CD4-positive, alpha-beta T cell treated with Interleukin-6 at 100 ng/mL for 8 hours (primary cell): ENCODE data around the gene DPP6.

Experiments used
- DNase-seq: peaks from one replicate; pipeline ENCODE4 v3.0.0-alpha.2; 2020; ENCODE audit warnings: mixed read lengths, low spot score

The DPP6 gene

DNA sequence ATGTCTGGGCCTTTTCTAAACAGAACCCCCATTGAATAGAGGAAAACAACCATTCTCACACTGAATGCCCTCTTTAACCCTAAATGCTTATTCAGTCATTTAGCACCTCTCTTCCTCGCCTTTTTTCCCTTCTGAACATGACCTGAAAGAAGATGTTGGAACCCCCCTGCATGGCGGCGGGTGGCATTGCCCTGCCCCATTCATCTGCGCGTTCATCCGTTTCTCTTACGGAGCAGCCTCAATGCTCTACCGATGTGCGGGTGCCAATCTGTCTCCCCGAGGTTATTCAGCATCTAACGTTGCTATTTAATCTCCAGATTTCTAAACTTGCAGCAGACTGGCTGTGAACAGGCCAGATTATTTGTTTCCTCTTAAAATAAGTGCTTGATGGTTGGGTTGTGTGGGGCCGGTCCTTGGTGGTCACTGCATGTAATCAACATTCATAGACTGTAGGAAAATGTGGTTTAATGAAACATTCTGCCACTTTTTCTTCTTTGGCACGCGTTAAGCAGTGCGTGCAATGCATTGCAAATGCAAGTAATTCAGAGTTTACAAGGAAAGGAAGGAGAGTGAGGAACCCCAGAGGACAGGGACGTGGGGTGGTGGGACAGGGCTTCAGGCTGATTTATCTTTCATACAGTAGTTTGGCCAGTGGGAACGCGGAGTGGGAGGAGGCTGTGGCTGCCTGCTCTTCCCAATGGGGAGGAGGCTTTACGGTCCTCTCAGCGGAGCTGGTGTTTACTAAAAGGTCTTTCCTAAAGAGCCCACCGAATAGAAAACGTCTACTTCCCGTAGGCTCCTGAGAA lies 286.7 kb downstream of the DPP6 start:
- DNase-seq, result no peak

DNA sequence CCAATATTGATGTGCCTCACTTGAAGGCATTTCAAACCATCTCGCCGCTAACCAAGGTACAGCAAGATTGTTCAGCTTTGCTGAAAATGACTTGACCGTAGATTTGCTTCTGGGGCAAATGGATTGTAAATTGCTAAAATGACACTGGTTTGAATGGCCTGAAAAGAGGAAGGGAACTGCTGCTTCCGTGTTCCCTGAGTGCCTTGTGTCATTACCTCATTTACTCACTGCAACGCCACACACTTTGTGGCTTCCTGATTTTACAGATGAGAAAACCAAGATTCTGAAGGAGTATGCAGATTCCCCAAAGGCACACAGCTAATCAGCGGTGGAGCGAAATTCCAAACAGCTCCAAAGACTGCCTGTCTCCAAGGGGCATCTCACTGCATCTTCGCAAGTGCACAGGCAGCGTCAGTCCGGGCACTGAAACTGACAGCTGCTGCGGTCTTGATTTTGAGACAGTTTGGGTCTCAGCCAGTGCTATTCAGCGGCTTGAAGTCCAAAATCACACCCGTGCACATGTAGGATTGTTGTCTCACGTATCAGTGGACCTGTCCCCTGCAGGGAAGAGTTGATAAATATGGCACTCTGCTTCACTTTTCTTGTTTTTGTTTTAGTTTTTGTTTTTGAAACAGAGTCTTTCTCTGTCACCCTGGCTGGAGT lies 290.9 kb downstream of the DPP6 start:
- no peak for DNase-seq

DNA sequence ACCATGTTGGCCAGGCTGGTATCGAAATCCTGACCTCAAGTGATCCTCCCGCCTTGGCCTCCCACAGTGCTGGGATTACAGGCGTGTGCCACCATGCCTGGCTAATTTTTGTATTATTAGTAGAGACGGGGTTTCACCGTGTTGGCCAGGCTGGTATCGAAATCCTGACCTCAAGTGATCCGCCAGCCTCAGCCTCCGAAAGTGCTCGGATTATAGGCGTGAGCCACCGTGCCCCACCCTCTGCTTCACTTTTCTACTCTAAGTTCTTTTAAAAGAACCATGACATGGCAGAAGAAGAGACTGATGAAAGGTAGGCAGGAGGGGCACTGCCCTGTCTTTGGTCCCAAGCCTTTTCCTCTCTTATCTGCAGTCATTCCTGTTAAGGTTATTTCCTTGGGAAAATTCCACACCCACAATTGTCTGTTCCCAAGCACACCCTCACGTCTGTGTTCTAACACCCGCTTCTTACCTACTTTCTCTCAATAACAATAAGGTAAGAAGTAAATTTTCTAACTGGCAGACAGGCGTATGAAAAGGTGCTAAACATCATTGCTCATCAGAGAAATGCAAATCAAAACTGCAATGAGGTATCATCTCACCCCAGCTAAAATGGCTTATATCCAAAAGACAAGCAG lies 291.7 kb downstream of the DPP6 start:
- no peak for DNase-seq

DNA sequence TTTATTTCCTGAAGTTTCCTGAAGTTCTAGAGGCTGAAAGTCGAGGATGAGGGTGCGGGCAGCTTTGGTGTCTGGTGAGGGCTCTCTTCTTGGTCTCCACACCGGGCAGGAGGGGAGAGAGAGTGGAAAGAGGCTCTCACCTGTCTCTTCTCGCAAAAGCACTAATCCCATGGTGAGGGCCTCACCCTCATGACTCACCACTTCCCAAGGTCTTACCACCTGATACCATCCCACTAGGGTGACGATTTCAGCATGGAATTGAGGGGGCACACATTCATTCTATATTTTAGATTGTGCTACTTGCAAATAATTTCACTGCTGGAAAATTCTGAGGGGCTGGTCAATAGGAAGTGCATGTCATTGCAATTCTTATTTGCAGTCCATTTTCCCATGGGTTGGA lies 292.9 kb downstream of the DPP6 start:
- DNase-seq, result no peak

DNA sequence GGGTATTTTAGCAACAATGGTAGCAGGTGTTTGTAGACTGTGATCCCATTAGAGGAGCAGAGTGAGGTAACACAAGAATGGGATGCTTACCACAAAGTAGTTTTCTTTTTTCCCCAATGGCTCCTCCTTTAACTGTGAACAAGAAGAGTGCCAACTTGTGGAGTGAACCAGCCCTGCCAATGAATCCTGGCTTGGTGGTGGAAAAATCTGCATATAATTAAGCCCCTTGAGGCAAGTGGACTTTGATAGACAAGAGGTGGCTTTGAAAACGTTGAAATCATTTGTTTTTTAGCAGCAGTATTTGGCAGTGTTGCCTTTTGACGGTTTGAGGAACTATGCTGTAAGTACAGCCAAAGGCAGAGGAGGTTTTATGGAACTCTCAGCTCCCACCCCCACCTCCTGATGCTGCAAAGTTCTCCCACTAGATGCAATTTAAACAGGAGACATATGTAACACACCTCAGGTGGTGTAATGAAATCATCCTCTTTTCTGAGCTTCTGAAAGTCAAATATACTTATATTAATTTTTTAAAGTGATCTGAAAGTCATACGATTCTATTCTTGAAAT lies 295.6 kb downstream of the DPP6 start:
- DNase-seq, result no peak

DNA sequence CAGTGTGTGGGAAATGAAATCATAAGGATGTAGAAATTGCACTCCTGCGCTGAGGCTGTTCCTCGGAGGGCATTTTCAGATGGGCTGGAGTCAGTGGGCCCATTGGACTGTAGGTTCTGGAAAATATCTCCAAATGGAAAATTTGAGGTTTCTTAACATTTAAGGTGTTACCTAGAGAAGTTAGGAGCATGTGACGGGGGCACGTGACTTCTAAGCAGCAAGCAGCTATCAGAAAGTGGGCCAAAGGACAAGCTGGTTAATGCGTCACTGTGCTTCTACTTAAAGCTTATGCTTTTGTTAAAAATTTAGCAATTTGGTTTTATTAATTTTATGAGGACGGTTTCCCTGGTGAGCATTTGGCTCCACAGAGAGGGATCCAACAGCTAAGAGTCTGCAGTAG lies 298.7 kb downstream of the DPP6 start:
- DNase-seq, result no peak

DNA sequence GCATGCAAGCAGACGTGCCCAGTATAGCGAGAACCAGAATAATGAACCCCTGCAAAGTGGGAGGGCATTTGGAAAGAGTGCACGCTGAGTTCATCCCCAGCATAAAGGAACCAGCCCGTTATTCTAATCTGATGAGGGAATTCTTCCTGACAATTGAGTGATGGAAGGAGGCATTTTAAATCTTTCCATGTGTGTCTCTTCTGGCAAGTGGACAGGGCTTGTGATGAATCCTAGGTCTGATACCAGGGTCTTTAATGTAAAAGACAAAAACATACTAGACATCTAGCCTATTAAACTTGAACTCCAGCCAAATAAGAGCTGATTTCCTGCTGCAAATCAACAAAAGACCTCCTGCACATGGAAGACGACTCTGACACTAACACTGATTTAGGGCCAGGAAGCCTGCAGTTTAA lies 301.2 kb downstream of the DPP6 start:
- DNase-seq, result no peak

DNA sequence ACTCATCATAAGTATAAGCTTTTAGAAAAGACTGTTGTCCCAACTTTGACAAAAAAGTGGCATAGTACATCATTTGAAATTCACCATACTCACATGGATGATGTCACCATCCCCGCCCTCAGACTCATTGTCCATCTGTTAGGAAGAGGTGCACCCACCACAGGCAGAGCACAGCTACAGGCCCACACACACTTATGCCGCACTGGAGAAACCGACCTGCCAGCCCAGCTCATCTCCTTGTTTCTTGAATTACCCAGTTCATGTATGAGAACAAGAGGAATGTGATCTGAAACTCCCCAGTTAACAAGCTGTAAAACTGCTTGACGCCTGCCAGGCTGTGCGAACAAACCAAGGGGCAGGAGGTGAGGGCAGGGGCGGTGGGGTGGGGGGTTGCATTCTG lies 312.0 kb downstream of the DPP6 start:
- DNase-seq, result no peak

DNA sequence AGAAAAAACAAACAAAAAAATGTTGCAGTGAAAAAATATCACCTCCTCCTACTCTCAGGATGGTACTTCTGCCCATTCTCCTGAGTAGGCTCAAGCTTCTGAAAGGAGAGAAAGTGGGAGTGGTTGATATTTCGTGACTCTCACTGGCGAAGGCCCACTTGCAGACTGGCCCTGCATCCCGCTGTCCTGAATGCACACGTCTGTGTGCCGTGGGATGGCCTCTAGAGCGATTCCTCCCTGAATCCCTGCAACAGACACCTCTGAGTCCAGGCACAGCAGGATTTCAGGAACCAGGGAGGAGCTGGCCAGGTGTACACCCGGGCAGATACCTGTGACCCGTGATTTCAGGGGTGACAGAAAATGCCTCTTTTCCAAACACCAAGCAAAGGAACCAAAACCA lies 319.2 kb downstream of the DPP6 start:
- DNase-seq, result no peak

DNA sequence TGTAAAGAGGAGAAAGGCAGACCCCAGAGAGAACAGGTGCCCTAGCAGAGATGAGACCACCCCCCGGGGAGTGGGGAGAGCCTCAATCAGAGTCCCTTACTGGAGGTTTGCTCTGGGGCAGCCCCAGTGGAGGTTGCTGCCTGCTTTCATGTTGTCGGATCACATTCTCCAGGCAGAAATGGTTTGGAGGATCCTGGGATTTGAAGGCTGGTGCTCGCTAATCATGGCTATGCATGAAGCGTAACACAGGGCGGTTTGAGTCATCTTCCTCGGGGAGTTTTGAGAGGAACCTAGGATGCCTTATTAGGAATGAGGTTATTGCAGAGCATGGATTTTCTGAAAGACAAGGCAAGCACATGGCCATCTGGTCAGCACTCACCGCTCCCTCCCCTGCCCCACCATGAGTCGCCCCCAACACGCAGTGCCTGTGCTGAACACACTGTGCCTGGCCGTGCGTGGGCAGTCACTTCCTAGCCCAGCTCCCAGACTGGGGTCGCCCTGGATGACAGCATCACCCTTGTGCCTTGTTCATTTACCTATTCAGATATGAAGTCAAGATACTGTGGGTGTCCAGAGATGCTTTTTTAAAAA lies 319.9 kb downstream of the DPP6 start:
- no peak for DNase-seq

DNA sequence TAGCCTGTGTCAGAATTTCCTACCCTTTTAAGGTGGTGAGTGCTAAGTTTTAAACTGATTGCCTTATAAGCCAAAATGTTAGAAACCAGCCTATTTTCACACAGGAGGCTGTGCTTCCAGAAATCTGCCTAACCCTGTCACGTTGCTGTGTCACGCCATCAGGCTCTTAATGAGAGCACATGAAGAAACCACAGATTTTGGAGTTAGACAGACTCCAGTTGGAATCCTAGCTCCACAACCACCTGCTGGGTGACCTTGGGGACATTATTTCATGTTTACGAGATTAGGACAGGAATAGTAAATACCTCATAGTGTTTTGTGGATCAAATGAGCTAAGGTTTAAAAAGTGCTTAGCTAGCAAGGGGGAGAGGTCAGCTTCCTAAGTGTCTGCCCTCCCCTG lies 321.8 kb downstream of the DPP6 start:
- DNase-seq, result no peak

DNA sequence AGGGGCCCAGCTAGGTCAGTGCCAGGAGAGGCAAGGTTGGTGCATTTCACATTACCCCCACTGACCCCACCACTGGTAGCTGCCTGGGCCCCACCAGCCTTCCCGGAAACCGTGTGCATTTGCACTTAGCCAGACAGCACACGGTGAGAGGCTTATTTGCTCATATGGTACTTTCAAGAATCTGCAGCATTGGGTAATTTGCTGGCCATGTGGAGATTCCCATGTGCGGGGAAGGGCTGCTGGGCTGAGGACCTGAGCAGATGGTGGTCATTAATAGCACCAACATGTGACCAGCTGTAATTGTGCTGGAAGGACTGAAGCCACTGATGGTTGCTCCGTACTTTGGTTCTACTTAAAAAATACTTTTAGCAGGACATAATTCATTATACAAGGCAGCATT lies 323.8 kb downstream of the DPP6 start:
- no peak for DNase-seq

DNA sequence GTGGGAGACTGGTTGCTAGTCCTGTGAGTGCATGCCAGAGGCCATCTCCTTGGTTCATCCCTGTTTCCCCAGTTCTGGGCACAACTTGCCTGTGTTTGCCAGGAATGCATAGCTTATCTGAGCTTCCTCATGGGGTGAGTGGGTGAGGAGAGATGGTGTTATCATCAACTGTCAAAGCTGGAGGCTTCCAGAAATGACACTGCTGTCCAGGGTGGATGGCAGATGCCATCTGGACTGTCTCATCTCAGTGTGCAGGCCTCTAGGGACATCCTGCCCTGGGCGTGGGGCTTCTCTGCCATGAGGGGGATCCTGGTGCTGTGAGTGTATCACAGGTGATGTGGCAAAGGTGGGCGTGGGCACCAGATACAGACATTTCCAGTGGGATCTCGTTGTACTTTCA lies 328.6 kb downstream of the DPP6 start:
- DNase-seq, result no peak

DNA sequence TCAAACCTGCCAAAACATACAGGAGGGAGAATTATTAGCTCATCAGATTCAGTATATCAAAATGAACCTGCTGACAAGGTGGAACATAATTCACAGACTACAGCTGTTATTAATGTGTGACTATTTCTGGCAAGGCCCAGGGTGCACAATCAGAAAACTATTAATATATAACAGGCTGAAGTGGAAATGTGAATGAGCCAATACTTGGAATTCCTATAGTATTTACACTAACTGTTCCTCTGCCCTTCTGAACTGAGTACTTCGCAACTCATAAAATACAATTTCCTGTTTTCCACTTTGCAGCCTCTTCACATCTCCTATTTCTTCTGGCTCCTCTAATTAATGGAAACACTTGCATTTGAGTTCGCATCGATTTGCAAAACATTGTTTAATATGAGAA lies 330.8 kb downstream of the DPP6 start:
- no peak for DNase-seq

DNA sequence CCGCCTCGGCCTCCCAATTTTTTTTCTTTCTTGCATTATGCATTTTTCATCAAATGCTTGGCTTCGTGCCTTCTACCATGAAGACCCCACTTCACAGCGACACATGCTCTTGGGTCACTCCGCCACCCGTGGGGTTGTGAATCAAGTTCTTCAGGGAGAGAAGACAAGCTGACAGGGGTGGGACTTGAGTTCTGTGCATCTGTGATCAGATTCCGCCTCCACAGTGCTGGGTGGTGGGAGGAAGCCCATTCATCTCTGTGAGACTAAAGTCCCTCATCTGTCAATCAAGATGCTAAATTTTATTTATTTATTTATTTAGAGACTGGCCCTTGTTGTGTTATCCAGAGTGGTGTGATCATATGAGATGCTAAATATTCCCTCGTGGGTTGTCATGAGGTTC lies 333.0 kb downstream of the DPP6 start:
- no peak for DNase-seq

DNA sequence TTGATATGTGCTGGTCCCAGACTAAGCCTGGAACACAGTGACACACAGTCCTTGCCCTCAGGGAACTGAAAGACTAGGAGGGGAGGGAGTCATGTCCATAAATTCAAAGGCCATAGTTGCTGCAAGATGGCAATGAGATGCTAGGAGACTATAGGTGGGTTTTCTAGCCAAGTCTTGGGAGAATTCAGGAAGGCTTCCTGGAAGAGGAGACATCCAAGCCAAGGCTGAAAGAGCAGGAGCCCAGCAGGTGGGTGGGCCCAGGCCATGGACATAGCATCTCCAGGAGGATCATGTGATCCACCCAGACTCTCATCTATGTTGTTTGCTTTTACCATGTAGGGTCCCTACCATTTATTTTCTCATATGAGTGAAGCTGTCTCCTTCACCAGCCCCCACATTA lies 335.1 kb downstream of the DPP6 start:
- no peak for DNase-seq

DNA sequence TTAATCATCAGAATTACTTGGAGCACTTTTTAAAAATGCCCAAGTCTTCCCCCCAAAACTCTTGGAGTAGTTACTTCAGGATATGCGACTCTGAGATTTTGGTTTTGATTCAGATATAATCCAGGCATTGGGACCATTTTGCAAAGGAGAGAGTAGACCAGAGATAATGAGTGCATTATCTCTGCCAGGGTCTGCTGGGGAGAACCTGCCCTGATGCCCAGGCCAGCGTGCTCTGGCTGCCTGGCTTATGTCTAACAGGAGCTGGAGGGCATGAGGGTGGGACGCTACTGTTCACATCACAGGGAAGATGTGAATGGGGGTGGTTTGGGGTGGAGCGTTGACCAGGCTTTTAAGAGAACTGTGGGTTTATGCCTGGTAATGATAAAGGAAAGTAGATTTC lies 336.2 kb downstream of the DPP6 start:
- no peak for DNase-seq

DNA sequence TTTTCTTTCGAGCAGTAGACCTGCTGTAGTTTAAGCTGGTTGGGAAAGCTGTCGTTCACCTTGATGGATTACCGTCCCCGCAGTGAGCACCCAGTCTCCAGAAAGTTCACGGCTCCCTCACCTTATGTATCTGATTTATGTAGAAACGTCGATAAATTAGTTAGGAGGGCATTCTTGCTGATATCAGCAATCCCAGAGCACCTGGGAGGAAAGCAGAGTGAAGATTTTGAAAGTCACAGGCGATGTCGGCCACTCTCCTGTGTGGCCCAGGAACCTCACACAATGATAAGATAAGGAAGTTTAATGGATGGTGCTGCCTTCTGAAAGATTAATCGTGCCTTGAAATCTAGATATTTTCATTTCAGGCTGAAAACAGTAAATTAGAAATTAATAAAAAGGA lies 336.8 kb downstream of the DPP6 start:
- no peak for DNase-seq

DNA sequence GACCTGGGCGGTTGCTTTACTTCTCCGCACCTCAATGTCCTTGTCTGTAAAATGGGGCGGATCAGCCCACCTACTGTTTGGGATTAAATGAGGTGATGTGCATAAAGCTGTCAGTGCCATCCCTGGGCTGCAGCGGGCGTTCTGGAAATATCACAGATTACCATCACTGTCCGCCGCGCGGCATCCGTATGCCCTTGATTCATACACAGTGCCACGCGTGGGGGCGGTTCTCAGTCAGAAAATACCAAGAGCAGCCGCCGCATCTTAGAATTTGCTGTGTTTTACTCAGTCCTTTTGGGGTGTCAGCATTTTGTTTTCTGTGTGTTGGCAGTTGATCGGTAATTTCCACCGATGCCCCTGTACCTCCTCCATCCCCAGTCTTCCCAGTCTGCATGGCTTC lies 338.8 kb downstream of the DPP6 start:
- DNase-seq, result no peak

DNA sequence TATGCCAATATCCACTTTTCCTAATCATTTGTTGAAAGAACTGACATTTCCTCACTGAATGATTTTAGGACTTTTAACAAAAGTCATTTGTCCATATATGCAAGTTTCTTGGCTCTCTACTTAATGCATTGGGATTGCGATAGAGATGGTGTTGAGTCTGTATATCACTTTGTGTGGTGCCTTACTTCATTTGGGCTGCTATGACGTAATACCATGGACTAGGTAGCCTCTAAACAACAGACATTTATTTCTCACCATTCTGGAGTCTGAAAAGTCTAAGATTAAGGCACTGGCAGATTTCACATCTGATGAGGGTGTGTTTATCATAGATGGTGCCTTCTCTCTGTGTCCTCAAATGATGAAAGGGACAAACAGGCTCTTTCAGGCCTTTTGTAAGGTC lies 342.6 kb downstream of the DPP6 start:
- DNase-seq, result no peak

DNA sequence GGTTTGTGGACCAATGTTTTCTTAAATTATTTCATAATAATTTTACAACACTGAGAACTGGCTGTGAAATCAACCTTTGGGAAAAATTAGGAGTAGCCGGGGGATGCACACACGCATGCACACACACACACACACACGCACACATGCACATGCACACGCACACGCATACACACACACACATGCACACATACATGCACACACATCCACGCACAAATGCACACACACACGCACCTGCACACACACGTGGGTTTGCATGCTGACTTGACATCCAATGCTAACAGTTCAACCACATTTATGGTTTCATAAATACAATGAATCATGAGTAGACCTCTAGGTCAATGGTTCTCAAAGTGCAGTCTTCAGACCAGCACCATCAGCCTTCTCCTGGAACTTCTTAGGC lies 354.1 kb downstream of the DPP6 start:
- no peak for DNase-seq

DNA sequence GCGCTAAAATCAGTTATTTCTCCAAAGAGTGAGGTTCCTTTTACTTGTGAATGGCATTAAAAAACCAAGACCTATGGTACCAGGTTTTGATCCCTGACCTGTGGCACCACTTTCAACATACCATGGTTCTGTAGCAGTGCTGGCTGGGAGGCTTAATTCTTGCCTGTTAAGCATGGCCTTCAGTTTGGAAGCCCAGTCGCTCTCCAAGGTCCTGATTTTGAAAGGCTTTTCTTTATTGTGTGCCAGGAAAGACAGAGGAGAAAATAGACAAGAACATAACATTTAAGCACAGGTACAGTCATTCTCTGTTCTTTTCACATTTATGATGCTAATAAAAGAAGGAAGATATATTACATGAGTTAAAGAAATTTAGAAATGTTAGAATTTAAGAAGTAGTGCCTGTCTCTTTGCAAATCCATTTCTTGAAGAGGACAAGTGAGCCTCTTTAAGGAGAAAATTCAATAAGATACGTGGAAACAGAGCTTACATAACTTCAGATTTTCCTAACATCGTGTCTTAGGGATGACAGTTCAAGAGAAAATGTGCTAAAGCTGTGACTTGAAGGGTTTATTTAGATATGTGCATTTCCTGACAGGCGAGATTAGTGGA lies 357.6 kb downstream of the DPP6 start:
- no peak for DNase-seq
